Adrenal gland (tissue), 5 donors: ENCODE data around the gene SUSD6.

Source experiments
- POLR2A ChIP-seq, 2 donors: fragments of 450-650 bp; IDR thresholded peaks; one replicate each; pipeline ENCODE4 v1.6.1; 2017; ENCODE audit warnings: antibody characterized with exemption in 2 of 2, mild to moderate bottlenecking in 2 of 2, moderate library complexity in 1 of 2
- TF ChIP-seq, protein P1 (sequence below), 6 experiments: fragments of 450-650 bp in 4 of 6; fragments of 200-600 bp in 2 of 6; sonication (generic) in 1 of 6; IDR thresholded peaks; 1 replicate in 5 of 6; 2 replicates in 1 of 6; pipeline versions ENCODE4 v1.5.1 to v1.8.0; 2016 to 2021; ENCODE audit warnings: antibody characterized with exemption in 6 of 6, mild to moderate bottlenecking in 2 of 6, moderate library complexity in 1 of 6
- donor health status: DM: no; HTN: no; CAD: no.

DNA sequence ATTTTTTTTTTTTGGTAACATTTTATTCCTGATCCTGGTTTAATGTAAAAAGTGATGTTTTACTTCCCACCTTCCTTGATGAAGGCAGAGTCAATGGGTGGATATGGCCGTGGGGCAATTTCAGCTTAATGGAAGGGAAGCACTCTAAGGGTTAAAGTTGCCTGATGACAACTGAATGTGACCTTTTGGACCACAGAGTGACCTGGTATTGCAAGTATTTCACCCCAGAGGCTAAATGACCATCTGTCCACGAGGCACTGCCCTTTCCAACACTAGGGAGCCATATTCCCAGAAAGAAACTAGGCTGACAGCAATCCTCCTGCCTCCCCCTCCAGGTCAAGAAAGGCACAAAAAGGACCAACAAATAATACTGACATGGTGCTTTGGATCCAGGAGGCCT, 41.5 kb upstream of the SUSD6 start:
- TF ChIP-seq, protein P1, sequence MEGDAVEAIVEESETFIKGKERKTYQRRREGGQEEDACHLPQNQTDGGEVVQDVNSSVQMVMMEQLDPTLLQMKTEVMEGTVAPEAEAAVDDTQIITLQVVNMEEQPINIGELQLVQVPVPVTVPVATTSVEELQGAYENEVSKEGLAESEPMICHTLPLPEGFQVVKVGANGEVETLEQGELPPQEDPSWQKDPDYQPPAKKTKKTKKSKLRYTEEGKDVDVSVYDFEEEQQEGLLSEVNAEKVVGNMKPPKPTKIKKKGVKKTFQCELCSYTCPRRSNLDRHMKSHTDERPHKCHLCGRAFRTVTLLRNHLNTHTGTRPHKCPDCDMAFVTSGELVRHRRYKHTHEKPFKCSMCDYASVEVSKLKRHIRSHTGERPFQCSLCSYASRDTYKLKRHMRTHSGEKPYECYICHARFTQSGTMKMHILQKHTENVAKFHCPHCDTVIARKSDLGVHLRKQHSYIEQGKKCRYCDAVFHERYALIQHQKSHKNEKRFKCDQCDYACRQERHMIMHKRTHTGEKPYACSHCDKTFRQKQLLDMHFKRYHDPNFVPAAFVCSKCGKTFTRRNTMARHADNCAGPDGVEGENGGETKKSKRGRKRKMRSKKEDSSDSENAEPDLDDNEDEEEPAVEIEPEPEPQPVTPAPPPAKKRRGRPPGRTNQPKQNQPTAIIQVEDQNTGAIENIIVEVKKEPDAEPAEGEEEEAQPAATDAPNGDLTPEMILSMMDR (IDR thresholded peaks at IDR 0.05) = no peak
- TF ChIP-seq POLR2A (IDR thresholded peaks at IDR 0.05) = no peak
